ENCODE results near the gene ZNF662. TPM values are rescaled to one million over a fixed set of nuclear protein-coding genes. Genes with fewer than 3 reads are reported as not detected.

ZNF662 gene
- total RNA-seq, 1 donor from 2014 or later, result not detected

DNA sequence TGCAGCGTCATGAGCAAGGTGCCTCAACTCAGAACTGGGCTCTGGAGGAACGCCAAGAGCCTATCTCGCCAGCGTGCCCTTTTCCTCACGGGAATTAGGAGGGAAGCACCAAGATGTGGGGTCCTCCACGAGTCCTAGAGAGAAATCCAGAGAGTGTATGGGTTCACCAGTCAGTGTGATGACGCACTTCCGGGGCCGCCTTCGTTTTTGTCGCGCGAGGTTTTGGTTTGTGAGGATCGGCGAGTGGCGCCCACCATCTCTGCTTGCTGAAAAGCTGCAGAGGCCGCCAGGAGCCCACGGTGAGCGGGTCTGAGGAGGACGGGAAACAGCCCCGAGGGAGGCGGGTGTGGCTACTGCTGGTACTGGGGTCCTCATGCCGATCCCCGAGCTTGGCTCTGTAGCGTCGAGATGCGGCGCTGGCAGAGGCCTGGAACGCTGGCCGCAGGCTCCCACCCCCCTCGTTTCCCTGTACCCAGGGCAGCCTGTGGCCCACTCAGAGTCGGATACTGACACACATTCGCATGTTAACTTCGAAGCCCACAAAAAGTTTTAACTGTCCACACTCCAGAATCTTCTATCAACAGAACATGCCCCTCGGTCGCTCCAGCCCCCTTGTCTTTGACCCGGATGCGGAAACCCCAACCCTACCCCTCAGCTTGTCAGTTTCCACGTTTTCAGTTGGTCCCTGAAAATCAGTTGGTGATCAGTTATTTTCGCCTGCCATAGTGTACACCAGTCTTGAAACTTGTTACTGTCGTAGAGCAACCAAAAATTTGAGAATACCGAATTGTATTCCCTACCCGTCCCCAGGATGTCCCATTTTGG, 30.4 kb downstream of the ZNF662 start:
- Mint-ChIP-seq H3K36me3 (ENCODE audit: low read depth) (no peaks in the 10 kb centered on the region), H3K27ac (ENCODE audit: unreplicated experiment) (no peak overlapping the region), H3K9me3 (ENCODE audit: low read depth) (no peaks in the 10 kb centered on the region), H3K4me1 (ENCODE audit: low read depth) (no peaks in the 10 kb centered on the region), H3K27me3 (ENCODE audit: low read depth) (peaks cover 22% of the 10 kb centered on the region), H3K4me3 (ENCODE audit: unreplicated experiment) (no peak overlapping the region)
- DNase-seq (ENCODE audit: low spot score), result no peak
- TF ChIP-seq, protein P1, sequence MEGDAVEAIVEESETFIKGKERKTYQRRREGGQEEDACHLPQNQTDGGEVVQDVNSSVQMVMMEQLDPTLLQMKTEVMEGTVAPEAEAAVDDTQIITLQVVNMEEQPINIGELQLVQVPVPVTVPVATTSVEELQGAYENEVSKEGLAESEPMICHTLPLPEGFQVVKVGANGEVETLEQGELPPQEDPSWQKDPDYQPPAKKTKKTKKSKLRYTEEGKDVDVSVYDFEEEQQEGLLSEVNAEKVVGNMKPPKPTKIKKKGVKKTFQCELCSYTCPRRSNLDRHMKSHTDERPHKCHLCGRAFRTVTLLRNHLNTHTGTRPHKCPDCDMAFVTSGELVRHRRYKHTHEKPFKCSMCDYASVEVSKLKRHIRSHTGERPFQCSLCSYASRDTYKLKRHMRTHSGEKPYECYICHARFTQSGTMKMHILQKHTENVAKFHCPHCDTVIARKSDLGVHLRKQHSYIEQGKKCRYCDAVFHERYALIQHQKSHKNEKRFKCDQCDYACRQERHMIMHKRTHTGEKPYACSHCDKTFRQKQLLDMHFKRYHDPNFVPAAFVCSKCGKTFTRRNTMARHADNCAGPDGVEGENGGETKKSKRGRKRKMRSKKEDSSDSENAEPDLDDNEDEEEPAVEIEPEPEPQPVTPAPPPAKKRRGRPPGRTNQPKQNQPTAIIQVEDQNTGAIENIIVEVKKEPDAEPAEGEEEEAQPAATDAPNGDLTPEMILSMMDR (IDR thresholded peaks at IDR 0.05), result no peak

DNA sequence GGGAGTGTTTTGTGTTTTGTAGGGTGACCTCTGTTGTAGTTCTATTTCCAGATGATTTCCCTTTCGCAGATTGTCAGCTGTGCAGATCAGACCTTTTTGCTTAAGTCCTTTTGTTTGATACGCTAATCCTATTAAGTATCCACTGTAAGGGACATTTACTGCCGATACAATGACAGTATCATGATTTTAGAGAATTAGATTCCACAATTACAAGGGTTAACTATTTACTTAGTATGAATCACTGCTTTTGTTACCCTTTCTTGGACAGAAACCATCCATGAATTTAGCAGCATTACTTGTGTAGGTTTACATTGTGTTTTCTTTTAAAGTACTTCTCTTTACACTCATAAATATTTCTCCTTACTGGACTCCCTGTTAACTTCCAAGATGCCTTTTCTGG, 31.4 kb downstream of the ZNF662 start:
- TF ChIP-seq, protein P1 (IDR thresholded peaks at IDR 0.05), result no peak
- DNase-seq (ENCODE audit: low spot score), result no peak
- H3K4me3 Mint-ChIP-seq (ENCODE audit: unreplicated experiment), result no peak overlapping the region
- peaks cover 28% of the 10 kb centered on the region for H3K27me3 Mint-ChIP-seq (ENCODE audit: low read depth)
- H3K27ac Mint-ChIP-seq (ENCODE audit: unreplicated experiment), result no peak overlapping the region
- no peaks in the 10 kb centered on the region for H3K4me1 Mint-ChIP-seq (ENCODE audit: low read depth)
- no peaks in the 10 kb centered on the region for H3K36me3 Mint-ChIP-seq (ENCODE audit: low read depth)
- no peaks in the 10 kb centered on the region for H3K9me3 Mint-ChIP-seq (ENCODE audit: low read depth)

DNA sequence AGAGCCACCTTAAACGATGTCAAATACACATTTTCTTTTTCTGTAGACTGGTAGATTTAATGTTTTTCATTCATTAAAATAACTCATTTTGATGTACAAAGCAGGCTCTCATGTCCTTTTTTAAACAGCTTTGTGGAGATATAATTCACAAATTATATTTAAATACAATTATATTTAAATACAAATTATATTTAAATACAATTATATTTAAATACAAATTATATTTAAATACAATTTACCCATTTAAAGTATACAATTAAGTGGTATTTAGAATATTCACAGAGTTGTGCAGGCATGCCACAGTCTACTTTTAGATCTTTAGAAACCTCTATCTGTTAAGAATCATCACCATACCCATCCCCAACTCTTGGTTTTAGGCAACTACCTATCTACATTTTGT, 36.8 kb downstream of the ZNF662 start:
- Mint-ChIP-seq H3K4me1 (ENCODE audit: low read depth) (no peaks in the 10 kb centered on the region), H3K9me3 (ENCODE audit: low read depth) (no peaks in the 10 kb centered on the region), H3K36me3 (ENCODE audit: low read depth) (no peaks in the 10 kb centered on the region), H3K27me3 (ENCODE audit: low read depth) (peaks cover 31% of the 10 kb centered on the region), H3K4me3 (ENCODE audit: unreplicated experiment) (no peak overlapping the region), H3K27ac (ENCODE audit: unreplicated experiment) (no peak overlapping the region)
- DNase-seq (ENCODE audit: low spot score), result no peak
- TF ChIP-seq, protein P1 (IDR thresholded peaks at IDR 0.05), result no peak

DNA sequence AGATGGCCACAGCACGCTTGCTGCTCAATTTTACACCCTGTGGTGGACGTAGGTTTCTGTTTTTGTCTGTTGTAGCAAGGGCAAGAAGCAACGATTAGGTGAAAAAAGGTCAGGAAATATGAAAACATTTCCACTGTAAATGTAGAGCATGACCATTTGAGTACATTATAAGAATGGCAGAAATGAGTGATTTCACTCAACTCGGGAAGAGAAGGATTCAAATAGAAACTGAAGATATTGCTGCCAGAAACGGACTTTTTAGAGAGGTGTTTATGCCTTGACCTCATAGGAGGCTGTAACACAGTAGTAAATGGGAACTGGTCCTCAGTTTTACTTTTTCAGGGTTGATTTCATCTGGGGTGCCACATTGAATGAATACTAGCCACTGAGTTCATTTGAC, 40.1 kb downstream of the ZNF662 start:
- Mint-ChIP-seq H3K4me3 (ENCODE audit: unreplicated experiment) (no peak overlapping the region), H3K27ac (ENCODE audit: unreplicated experiment) (no peak overlapping the region), H3K27me3 (ENCODE audit: low read depth) (peaks cover 23% of the 10 kb centered on the region), H3K9me3 (ENCODE audit: low read depth) (no peaks in the 10 kb centered on the region), H3K4me1 (ENCODE audit: low read depth) (no peaks in the 10 kb centered on the region), H3K36me3 (ENCODE audit: low read depth) (no peaks in the 10 kb centered on the region)
- DNase-seq (ENCODE audit: low spot score), result no peak
- TF ChIP-seq, protein P1 (IDR thresholded peaks at IDR 0.05), result no peak

DNA sequence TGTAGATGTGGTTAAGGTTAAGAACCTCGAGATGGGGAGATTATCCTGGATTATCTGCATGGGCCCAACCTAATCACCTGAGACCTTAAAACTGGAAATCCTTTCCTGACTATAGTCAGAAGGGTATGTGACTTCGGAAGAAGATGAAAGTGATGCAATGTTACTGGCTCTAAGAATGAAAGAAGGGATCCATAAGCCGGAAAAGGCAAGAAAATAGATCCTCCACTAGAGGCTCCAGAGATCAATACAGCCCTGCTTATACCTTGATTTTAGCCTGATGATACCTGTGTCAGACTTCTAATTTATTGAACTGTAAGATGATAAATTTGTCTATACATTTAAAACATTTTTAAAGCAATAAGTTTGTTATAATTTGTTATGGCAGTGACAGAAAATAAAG, 51.6 kb downstream of the ZNF662 start:
- peaks cover 22% of the 10 kb centered on the region for H3K27me3 Mint-ChIP-seq (ENCODE audit: low read depth)
- no peak for DNase-seq (ENCODE audit: low spot score)
- no peak overlapping the region for H3K4me3 Mint-ChIP-seq (ENCODE audit: unreplicated experiment)
- H3K9me3 Mint-ChIP-seq (ENCODE audit: low read depth), result no peaks in the 10 kb centered on the region
- TF ChIP-seq, protein P1 (IDR thresholded peaks at IDR 0.05), result peak; percentile 19
- H3K4me1 Mint-ChIP-seq (ENCODE audit: low read depth), result no peaks in the 10 kb centered on the region
- no peak overlapping the region for H3K27ac Mint-ChIP-seq (ENCODE audit: unreplicated experiment)
- no peaks in the 10 kb centered on the region for H3K36me3 Mint-ChIP-seq (ENCODE audit: low read depth)
